NCI-H446 treated with DMSO at 0.1 percent for 48 hours (cell line): ENCODE data around the gene CLK4.

Experiments
- DNase-seq: peaks from one replicate; lab custom pipeline; 2025; lab: John Stamatoyannopoulos, UW

The CLK4 gene

GRCh38 chr5:178637356-178638074 is 10.7 kb upstream of the CLK4 start:
- DNase-seq: no peak

DNA sequence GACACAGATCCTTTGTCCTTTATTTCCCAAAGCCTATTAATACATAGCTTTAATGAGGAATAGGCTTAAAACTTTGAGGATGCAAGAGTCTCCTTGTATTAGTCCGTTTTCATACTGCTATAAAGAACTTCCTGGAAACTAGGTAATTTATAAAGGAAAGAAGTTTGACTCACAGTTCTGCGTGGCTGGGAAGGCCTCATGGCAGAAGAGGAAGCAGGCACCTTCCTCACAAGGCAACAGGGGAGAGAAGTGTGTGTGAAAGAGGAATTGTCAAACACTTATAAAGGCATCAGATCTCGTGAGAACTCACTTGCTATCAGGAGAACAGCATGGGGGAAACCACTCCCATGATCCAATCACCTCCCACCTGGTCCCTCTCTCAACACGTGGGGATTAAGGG is 5.4 kb upstream of the CLK4 start:
- no peak for DNase-seq

DNA sequence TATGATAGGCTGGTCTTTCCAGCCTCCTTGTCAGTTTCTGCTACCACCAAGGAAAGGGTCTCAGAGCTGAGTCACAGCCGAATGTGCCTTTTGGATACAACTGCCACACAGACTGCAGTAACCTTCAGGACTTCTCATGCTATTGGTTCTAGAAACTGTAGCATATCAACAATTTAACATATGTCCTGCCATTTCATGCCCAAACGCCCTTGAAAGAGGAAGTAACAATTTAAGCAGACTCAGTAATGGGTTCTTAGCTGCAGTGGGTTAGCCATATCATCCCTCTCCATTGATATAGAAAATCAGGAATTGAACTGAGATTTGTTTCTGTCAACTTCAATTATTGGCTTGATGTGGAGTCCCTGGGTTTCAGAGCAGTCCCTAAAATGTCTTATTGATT is 4.1 kb upstream of the CLK4 start:
- DNase-seq: no peak

DNA sequence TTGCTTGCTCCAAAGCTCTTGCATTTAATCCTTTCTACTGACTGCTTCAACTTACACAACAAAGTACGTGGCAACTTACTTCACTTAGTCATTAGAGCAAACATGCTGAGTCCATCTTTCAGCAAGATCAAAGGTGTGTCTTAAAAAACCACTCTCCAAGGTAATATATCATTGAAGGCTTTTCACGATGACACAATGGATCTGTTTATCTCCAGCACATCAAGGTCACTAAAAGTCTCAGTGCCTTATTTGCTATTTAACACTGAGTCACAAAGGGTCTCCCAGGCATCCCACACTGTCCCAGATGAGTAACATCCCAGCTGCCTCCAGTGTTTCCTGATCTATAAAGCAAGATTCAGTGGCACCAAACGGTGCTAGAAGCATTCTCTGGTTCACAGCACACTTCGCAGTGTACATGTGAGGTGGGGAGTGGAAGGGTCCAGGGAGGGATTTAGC is 3.7 kb upstream of the CLK4 start:
- no peak for DNase-seq

- DNase-seq: no peak
Measured at GRCh38 chr5:178627259-178627598, 379 bp upstream of the CLK4 start.

DNA sequence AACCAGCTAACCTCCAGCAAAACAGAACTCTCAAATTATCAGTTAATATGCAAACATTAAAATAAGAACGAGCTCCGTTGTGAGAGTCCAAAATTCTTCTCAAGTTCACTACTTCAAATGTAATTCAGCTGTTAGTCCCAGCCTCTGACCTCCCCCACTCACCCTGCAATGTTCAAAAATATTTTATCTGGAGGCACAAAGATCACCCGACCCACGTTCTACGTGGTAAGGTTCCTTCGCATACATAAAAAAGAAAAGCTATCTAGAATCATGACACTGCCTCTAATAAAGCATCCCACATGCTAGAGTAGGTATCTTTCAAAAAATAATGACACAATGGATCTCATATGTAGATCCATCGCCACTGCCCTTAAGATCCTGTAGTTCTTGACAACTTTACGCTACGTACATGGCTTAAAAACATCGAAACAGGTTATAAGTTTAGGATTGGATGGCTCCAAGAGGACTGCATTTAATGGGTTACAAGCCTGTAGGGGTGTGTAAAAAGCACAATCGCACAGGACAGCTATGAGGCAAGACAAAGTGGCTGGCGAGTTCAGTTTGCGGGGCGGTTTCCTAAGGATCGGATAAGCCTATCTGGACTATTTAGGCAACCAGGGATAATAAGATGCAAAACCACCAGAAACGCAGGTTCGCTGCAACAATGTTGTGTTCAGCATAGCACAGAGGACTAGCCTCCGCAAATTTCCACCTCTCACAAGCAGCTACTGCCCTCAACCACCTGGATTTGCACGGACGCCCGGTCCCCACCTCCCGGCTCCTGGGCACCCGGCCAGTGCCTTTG is 969 bp downstream of the CLK4 start:
- DNase-seq: no peak

- no peak for DNase-seq
Measured at GRCh38 chr5:178624631-178625546, 2.0 kb downstream of the CLK4 start.

GRCh38 chr5:178622679-178623247 is 4.1 kb downstream of the CLK4 start:
- DNase-seq: no peak

DNA sequence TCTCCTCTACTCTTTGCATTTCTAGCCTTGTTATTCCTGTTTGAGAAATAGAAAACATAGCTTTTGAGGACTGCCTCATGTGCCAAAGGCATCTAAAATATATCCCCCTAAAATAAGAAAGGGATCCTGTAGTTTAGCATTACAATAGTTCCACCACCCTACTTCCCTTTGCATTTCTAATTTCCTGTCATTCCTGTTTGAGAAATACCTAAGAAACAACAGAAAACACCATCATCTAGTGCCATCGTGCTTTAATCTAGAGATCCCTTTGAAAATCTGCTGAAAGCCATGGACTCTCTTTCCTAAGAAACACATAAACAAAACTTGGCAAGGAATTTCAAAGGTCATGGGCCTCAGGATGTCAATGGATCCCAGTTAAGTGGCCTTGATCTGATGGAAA is 7.5 kb downstream of the CLK4 start:
- no peak for DNase-seq

- no peak for DNase-seq
Measured at GRCh38 chr5:178612299-178612698, 14.6 kb downstream of the CLK4 start.

GRCh38 chr5:178606269-178606668 is 20.6 kb downstream of the CLK4 start:
- no peak for DNase-seq

DNA sequence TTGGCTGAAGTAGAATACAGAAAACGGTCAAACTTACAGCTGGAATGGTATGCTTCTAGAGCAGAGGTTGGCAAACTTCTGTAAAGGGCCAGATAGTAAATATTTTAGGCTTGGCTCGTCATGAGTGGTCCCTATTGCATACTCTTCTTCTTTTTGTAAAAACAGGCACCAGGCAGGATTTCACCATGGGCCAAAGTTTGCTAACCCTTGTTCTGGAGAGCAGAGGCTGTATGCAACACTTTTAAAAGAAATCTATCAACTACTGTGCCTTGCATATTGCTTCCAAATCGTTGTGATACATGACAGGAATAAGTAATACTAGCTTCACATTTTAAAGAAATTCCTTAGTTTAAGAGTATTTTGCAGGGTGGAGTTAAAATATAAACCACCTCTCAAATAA is 21.1 kb downstream of the CLK4 start:
- no peak for DNase-seq

GRCh38 chr5:178602752-178603151 is 24.1 kb downstream of the CLK4 start:
- DNase-seq: no peak

DNA sequence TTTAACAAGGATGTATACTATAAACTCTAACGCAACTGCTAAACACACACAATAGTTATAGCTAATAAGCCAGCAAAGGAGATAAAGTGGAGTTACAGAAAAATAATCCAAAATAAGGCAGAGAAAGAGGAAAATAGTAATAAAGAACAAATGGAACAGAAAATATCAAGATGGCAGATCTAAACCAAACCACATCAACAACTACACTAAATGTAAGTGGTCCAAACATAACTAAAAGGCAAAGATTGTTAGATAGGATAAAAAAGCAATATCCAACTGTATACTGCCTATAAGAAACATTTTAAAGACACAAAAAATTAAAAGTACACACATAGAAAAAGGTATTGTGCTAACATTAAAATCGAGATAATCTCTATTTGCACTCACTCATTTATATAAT is 31.1 kb downstream of the CLK4 start:
- no peak for DNase-seq

GRCh38 chr5:178595150-178595549 is 31.7 kb downstream of the CLK4 start:
- no peak for DNase-seq

GRCh38 chr5:178590924-178591423 is 35.9 kb downstream of the CLK4 start:
- no peak for DNase-seq

DNA sequence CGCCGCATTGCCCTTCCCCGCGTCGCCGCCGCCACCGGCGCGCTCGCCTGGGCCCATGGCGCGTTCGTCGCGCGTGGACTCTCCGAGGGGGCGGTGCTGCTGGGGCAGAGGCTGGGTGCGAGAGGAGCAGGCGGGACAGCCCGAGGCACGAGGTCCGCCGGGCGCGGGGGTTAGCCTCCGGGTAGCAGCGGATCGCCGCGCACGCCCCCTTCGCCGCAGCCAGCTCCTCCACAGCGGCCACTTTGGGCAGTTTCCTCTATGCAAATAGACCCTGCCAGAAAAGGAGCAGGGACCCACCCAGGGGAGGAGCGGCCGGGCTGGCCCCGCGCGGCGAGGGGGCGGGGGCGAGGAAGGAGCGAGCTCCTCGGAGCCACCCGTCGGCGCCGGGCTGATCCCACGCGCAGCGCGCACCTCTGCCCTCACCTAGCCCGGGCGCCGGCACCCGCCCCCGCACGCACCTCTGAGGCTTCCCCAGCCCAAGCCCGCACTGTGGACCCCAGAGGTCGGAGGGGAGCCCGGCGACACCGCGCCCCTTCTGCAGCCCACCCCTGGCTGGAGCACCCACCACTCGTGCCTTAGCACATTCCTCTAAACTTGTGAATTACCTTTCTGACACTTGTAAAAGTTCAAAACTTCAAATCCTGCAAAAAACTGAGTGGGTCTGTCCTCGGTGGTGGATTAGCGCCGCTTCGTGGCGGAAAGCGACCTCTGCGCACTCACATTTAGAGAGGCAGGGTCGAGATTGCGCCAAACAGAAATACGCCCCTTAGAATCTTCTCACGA is 36.5 kb downstream of the CLK4 start, which contains the start of gene COL23A1:
TSS of gene COL23A1 (minus strand) at position 253 of the 783 bp plus-strand sequence.
- no peak for DNase-seq

GRCh38 chr5:178589180-178590140 is 37.4 kb downstream of the CLK4 start:
- DNase-seq: no peak

DNA sequence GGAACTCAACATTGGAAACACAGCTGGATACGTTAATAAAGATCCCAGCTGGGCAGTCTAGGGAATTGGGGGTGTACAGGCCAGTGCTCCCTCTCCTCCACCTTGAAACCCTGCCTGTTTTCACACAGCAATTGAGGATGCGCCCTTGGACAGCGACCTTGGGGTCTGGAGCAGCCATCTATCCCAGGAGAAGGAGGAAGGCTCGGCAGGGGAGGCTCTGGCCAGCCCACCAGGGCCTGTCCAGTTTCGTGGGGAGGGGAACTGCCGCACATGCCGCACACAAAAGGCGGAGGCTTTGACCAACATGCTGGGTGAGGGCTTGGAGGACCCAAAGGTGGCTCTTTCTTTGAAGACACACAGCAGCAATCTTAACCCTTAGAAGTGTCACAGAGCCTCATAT is 38.1 kb downstream of the CLK4 start:
- DNase-seq: no peak
